ENCODE data around the gene MYO9B. TPM values are rescaled to one million over a fixed set of nuclear protein-coding genes. Genes with fewer than 3 reads are reported as not detected.

MYO9B gene
- total and polyA plus RNA-seq, 9 of the 15 experiments (the other 6 are each of a cell fraction or from before 2014, with no cell fraction given) = 2.4 to 77.6 (median 23.0) TPM

DNA sequence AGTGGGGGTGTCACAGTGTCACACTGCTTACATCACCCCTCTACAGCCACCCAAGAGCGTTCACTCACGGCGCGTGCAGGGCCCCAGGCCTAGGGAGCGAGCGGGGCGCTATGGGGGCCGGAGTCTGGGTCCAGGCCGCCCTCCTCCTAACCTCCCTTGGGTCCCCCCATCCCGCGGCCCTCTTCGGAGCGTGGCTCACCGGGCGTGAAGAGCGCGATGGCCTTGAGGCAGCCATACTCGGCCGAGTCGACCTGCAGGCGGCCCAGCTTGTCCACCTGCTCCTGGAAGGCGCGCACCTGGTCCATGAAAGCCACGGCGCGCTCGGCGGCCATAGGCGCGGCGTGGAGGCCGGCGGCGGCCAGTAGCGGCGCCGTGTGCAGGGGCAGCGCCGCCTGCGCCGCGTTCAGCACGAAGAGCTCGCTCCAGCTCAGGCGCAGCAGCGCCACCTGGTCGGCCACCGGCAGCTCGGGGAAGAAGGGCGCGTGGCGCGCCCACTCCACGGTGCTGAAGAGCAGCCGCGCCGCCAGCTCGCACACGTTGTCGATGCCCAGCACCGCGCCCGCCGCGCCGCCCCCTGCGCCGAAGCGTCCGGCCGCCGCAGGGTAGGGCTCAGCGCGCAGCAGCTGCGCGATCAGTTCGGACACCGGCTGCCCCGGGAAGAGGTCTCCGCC, 159.9 kb downstream of the MYO9B start:
- H3K36me3 ChIP-seq (ENCODE audit: control insufficient read depth, insufficient read depth, low read length) = peaks cover 70% of the 10 kb centered on the region; the same call in 2 of the 3 replicates
- no peaks in the 10 kb centered on the region for H3K9me3 ChIP-seq (replicated peaks; ENCODE audit: control insufficient read depth, insufficient read depth, low read depth, low read length)
- peak overlapping the region; percentile 87 for H3K27ac ChIP-seq (ENCODE audit: extremely low read depth, low read depth, low read length)
- H2AFZ ChIP-seq (ENCODE audit: low read depth, low read length) = peak overlapping the region; percentile 76
- peaks cover 59% of the 10 kb centered on the region for H3K79me2 ChIP-seq (ENCODE audit: control insufficient read depth, insufficient read depth, low read length)
- H3K9ac ChIP-seq (ENCODE audit: insufficient read depth in 1 of 2, low read depth in 2 of 2, low read length in 2 of 2) = peak overlapping the region; percentile 82 to 92
- no TSS peak for BruUV-seq (replicated peaks)
- in situ Hi-C loops (cut with MboI) = no loop called here
- ATAC-seq = peak; percentile 88
- intact Hi-C loops (cut with micrococcal nuclease) = loop anchor here (1.0 kb wide), 1 partner anchor 8 kb away; no protein-coding TSS in a partner anchor
- no peak for FAIRE-seq
- peak overlapping the region; percentile 98 for H3K4me2 ChIP-seq (ENCODE audit: insufficient read depth, low read length)
- no peaks in the 10 kb centered on the region for H3K9me1 ChIP-seq (ENCODE audit: control insufficient read depth, insufficient read depth, low read length)
- H3K27me3 ChIP-seq (ENCODE audit: control insufficient read depth in 2 of 2, insufficient read depth in 2 of 2, low read length in 2 of 2) = no peaks in the 10 kb centered on the region
- under 1% methylated on average over 41 of the region's 80 CpGs for WGBS (ENCODE audit: insufficient coverage, low coverage, missing lambda C conversion rate)
- peak; percentile 41 to 87 (median 48) for DNase-seq (ENCODE audit: extremely low read depth in 1 of 4, low spot score in 3 of 4)
- peaks cover 18 to 43% of the 10 kb centered on the region in 2 experiments for H3K4me1 ChIP-seq (replicated peaks in 1 of 2; ENCODE audit: control insufficient read depth in 2 of 2, insufficient read depth in 2 of 2, low read length in 2 of 2)
- ChIA-PET POLR2A (interaction anchor here (0.6 to 11.3 kb wide), 14 partner anchors 10 to 179 kb away, joined by 3 to 129 read pairs (median 4); partner anchors contain the start of genes NR2F6, OCEL1 and USE1), CTCF (ENCODE audit: low intra/inter-chr PET ratio) (interaction anchor here (1.1 kb wide), 1 partner anchor 32 kb away, joined by 3 read pairs; no protein-coding TSS in a partner anchor)
- peak overlapping the region; percentile 77 for H3K4me3 ChIP-seq
- peaks cover 10% of the 10 kb centered on the region; the same call in 1 of the 2 replicates for H4K20me1 ChIP-seq (replicated peaks; ENCODE audit: control insufficient read depth, insufficient read depth, low read length)
- TF ChIP-seq GATAD2B (IDR thresholded peaks at IDR 0.05; ENCODE audit: borderline replicate concordance) = peak; percentile 98
- TF ChIP-seq SPI1 (IDR thresholded peaks at IDR 0.05; ENCODE audit: borderline replicate concordance, low read depth, low read length) = no peak
- TF ChIP-seq, protein P1, sequence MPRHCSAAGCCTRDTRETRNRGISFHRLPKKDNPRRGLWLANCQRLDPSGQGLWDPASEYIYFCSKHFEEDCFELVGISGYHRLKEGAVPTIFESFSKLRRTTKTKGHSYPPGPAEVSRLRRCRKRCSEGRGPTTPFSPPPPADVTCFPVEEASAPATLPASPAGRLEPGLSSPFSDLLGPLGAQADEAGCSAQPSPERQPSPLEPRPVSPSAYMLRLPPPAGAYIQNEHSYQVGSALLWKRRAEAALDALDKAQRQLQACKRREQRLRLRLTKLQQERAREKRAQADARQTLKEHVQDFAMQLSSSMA (CRISPR knock-in tag; IDR thresholded peaks at IDR 0.05) = 0 out of 2 replicates have a peak, but pooled peaks have one; percentile 64
- TF ChIP-seq KLF1 (tag; IDR thresholded peaks at IDR 0.05) = 0 out of 2 replicates have a peak, but pooled peaks have one; percentile 22
- TF ChIP-seq, protein P2, sequence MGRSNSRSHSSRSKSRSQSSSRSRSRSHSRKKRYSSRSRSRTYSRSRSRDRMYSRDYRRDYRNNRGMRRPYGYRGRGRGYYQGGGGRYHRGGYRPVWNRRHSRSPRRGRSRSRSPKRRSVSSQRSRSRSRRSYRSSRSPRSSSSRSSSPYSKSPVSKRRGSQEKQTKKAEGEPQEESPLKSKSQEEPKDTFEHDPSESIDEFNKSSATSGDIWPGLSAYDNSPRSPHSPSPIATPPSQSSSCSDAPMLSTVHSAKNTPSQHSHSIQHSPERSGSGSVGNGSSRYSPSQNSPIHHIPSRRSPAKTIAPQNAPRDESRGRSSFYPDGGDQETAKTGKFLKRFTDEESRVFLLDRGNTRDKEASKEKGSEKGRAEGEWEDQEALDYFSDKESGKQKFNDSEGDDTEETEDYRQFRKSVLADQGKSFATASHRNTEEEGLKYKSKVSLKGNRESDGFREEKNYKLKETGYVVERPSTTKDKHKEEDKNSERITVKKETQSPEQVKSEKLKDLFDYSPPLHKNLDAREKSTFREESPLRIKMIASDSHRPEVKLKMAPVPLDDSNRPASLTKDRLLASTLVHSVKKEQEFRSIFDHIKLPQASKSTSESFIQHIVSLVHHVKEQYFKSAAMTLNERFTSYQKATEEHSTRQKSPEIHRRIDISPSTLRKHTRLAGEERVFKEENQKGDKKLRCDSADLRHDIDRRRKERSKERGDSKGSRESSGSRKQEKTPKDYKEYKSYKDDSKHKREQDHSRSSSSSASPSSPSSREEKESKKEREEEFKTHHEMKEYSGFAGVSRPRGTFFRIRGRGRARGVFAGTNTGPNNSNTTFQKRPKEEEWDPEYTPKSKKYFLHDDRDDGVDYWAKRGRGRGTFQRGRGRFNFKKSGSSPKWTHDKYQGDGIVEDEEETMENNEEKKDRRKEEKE (IDR thresholded peaks at IDR 0.05; ENCODE audit: borderline replicate concordance in 1 of 2, control insufficient read depth in 1 of 2, low read depth in 2 of 2, low read length in 1 of 2) = no peak
- TF ChIP-seq ZNF583 (CRISPR knock-in tag; IDR thresholded peaks at IDR 0.05) = 0 out of 2 replicates have a peak, but pooled peaks have one; percentile 10
- TF ChIP-seq RB1 (IDR thresholded peaks at IDR 0.05; ENCODE audit: low read depth) = peak; percentile 86
- peak; percentile 64; the same call in 1 of the 2 replicates for TF ChIP-seq GATAD2A (IDR thresholded peaks at IDR 0.05)
- TF ChIP-seq, protein P3, sequence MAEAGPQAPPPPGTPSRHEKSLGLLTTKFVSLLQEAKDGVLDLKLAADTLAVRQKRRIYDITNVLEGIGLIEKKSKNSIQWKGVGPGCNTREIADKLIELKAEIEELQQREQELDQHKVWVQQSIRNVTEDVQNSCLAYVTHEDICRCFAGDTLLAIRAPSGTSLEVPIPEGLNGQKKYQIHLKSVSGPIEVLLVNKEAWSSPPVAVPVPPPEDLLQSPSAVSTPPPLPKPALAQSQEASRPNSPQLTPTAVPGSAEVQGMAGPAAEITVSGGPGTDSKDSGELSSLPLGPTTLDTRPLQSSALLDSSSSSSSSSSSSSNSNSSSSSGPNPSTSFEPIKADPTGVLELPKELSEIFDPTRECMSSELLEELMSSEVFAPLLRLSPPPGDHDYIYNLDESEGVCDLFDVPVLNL (CRISPR knock-in tag; IDR thresholded peaks at IDR 0.05; ENCODE audit: low read depth) = no peak
- TF ChIP-seq, protein P4, sequence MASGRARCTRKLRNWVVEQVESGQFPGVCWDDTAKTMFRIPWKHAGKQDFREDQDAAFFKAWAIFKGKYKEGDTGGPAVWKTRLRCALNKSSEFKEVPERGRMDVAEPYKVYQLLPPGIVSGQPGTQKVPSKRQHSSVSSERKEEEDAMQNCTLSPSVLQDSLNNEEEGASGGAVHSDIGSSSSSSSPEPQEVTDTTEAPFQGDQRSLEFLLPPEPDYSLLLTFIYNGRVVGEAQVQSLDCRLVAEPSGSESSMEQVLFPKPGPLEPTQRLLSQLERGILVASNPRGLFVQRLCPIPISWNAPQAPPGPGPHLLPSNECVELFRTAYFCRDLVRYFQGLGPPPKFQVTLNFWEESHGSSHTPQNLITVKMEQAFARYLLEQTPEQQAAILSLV (tag; IDR thresholded peaks at IDR 0.05) = no peak
- peak; percentile 58 for TF ChIP-seq ETV5 (CRISPR knock-in tag; IDR thresholded peaks at IDR 0.05; ENCODE audit: low read depth)
- TF ChIP-seq ZNF24 (IDR thresholded peaks at IDR 0.05) = peak; percentile 50; the same call in 1 of the 2 replicates
- no peak for TF ChIP-seq ZNF507 (tag; conservative IDR thresholded peaks at IDR 0.05)
